HG03442 (cell line): ENCODE measurements around the gene RNF17.
A peak's percentile ranks its signal among the peaks of the same experiment; 100 is the strongest.

Experiments
- ATAC-seq: cut with Tn5 transposase; IDR thresholded peaks from one replicate; pipeline ENCODE4 v1.9.1; 2021; ENCODE audit warnings: mild to moderate bottlenecking, moderate library complexity; ENCODE audit not compliant: unreplicated experiment

The RNF17 gene

DNA sequence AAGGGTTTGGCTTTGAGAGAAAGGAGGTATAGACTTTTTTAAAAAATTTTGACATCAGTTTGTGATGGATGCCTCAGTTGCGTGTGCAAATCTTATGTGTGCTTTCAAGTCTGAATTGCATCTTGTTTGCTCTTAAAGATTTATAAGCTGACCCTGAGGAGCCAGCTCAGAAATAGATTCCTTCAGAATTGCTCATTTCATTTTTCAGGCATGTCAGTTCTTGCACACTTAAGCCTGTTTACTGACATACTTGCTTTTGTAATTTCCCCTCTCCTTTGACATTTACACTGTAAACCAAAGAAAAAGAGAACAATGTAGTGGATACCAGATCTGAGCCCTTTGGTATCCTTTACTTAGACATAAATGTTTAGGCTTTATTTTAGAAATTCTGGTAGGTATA, 87.6 kb downstream of the RNF17 start:
- no peak for ATAC-seq

- ATAC-seq, result no peak
Observed at GRCh38 chr13:24854311-24854710, 90.3 kb downstream of the RNF17 start.

- ATAC-seq, result no peak
Observed at GRCh38 chr13:24858953-24859352, 95.0 kb downstream of the RNF17 start.

GRCh38 chr13:24860770-24861169, 96.8 kb downstream of the RNF17 start:
- no peak for ATAC-seq

DNA sequence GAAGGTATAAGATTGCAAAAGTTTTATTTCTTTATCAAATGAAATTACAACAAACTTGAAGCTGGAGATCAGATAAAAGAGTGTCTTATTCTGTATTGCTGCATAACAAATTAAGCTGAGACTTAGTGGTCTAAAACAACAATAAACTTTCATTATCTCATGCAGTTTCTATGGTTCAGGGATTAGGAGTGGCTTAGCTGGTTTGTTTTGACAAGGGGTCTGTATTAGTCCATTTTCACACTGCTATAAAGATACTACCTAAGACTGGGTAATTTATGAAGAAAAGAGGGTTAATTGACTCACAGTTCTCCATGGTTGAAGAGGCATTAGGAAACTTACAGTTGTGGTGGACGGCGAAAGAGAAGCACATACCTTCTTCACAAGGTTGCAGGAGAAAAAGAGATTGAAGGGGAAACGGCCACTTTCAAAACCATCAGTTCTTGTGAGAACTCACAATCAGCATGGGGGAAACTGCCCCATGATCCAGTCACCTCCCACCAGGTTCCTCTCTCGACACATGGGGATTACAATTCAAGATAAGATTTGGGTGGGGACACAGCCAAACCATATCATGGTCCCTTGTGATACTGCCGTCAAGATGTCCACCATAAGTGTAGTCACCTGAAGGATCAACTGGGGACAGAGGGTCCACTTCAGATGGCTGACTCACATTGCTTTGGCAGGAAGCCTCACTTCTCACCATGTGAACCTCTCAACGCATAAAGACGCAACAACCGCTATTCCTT, 97.8 kb downstream of the RNF17 start:
- no peak for ATAC-seq

DNA sequence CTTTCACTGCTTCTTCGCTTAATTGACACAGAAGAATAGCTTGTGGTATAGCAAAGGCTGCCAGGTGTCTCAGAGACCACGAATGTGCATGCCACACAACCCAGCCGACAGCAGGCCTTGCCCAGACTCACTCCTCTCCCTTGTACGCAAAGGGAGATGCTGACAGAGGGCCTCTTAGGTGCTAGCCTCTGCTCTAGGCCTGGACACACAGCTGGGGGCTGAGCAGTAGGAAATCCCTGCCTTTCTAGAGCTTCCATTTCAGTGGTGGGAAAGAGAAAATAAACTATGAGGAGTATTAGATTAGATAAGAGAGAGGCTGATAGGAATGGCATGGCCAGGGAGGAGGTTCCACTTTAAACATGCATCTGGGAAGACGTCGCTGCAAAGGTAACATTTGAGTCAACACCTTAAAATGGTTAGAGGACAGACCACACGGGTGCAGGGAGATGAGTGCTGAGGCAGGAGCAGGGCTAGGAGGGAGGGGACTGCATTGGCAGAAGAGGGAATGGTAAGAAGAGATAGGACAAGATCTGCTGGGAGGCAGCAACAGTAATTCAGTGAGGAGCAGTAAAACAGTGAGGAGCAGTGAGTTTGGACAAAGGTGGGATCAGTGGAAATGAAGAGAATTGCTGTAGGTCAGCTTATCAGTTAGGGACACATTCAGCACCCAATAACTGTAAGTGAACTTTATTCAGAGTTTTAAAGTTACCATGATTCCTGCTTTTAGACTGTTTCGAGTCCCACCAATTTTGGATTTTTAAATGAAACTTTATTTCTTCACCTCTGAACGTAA, 100.0 kb downstream of the RNF17 start:
- ATAC-seq, result no peak

- no peak for ATAC-seq
Observed at GRCh38 chr13:24864579-24864978, 100.6 kb downstream of the RNF17 start.

DNA sequence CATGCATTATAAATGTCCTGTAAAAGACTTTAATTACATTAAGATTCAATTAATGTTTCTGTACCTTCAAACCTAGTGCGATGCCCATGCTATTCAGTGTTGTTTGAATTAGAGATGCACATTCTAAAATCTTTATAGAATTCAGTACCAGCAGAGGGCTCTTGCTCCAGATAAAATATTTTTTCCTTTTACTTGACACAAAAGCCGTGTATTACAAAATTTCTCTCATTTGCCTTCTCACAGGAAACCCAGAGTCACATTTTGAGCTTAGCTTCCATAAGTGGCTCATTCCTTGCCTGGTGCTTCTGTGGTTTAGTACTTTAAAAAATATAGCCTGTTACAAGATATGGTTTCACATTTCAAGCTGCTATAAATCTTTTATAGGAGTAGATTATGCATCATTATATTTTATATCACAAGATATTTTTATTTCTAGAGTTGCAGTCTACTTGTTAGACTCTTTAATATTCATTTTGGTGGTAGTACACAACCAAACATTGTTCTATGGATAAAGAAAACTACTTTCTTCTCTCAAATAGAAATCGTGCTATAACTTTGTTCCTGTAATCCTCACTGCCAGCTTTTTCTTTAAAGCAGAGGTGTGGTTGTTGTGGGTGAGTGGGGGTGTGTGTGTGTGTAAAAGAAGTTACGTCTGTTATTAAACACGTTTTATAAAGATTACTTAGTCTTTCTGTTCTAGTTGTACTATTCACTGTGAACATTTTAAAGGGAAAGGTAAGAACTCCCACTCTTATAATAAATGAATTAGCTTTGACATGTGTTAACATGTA, 101.4 kb downstream of the RNF17 start:
- no peak for ATAC-seq

DNA sequence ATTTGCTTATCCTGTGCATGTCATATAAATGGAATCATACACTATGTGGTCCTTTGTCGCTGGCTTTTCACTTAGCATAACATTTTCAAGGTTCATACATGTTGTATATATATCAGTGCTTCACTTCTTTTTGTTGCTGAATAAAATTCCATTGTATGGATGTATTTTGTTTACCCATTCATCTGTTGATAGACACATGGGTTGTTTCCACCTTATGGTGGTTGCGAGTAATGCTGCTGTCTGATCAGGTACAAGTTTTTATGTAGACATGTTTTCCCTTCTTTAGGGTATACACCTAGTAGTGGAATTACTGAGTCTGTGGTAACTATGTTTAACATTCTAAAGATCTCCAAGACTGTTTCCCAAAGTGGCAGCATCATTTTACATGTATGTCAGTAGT, 102.5 kb downstream of the RNF17 start:
- ATAC-seq, result no peak

DNA sequence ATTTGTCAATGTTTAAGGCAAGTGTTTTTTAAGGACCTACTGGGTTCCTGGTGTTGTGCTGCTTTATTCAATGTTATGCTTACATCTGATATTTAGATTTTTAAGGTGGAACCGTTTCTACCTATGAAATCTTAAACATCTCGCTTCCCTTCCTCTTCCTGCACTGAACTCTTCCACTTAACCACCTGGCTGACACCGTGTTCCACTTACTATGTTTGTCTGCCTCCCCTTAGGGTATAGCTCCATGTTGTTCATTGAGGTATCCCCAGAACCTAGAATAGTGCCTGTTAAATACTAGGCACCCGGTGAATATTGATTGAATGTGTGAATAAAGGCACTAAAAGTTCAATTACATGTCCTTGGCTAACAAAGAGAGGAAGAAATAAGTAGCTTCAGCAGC, 104.9 kb downstream of the RNF17 start:
- ATAC-seq, result no peak

DNA sequence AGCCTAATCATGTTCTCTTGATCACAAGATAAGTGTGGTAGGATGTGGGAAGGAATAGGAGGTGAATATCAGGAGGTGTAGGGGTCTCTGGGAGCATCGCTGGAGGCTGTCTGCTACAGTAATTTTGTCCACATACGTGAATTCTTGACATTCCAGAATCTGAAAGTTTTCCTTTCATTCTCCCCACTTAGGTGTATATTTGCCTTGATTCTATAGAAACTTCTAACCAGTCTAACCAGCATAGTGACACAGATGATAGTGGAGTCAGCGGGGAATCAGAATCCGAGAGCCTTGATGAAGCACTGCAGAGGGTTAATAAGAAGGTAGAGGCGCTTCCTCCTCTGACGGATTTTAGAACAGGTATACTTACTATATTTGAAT, 106.4 kb downstream of the RNF17 start:
- ATAC-seq, result no peak

GRCh38 chr13:24875566-24875965, 111.6 kb downstream of the RNF17 start:
- no peak for ATAC-seq

DNA sequence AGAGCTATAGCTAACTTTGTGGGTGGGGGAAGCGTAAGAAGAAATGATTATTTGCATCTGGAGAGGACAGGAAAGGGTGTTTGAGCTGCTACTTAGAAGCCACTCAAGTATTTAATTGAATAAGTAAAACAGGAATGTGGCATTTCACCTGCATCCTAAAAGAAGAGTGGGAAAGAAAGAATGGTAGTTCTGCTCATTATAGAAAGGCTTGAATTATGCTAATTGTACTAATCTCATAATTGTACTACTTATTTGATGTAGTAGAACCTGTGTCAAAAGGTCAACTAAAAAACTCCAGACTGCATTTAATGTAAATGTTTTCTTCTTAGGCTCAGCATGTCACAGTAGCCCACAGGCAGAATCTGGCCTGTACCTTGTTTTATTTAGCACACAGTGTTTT, 113.6 kb downstream of the RNF17 start:
- ATAC-seq, result no peak

- ATAC-seq, result no peak
Observed at GRCh38 chr13:24878340-24878739, 114.4 kb downstream of the RNF17 start.

- no peak for ATAC-seq
Observed at GRCh38 chr13:24882665-24883064, 118.7 kb downstream of the RNF17 start.

- ATAC-seq, result peak; percentile 75
Observed at GRCh38 chr13:24887759-24888158, 123.8 kb downstream of the RNF17 start.

DNA sequence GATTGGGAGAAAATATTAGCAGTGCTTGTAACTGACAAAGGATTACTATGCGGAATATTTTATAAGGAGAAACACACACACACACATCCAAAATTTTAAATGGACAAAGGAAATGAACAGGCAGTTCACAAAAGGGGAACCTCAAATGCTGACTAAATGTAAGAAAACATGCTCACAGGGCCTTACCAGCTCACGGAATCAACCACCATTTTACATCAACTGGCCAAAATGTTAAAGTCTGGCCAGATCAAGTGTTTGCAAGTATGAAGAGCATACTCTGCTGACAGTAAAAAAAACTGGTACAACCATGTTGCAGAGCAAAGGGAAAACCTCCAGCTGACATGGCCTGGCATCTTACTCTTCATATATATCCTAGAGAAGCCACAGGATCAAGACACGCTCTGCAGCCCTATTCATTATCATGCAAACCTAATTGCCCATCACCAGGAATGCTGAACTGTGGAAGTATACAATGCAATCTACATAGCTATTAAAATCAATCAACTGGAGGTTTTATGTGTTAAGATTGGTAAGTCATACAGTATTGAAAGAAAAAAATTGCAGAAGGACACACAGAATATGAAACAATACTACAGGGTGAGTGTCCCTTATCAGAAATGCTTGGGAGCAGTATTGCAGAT, 124.4 kb downstream of the RNF17 start:
- no peak for ATAC-seq

DNA sequence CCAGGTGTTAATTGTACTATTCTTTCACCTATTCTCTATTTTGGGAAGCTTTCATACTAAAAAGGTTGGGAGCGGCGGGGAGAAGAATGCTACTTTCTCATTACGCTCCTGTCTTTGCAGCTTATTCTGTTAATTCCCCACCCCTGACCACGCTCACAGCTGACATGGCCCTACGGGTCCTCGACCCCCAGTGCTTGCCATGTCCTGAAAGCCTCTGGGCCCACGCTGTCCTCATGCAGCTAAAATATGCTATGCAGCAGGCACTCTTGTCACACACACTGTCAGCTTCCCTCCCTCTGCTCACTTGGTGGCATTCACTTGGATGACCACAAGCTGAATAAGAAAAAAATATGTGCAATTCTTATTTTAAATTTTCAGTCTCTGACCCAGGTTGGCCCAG, 126.3 kb downstream of the RNF17 start:
- no peak for ATAC-seq

DNA sequence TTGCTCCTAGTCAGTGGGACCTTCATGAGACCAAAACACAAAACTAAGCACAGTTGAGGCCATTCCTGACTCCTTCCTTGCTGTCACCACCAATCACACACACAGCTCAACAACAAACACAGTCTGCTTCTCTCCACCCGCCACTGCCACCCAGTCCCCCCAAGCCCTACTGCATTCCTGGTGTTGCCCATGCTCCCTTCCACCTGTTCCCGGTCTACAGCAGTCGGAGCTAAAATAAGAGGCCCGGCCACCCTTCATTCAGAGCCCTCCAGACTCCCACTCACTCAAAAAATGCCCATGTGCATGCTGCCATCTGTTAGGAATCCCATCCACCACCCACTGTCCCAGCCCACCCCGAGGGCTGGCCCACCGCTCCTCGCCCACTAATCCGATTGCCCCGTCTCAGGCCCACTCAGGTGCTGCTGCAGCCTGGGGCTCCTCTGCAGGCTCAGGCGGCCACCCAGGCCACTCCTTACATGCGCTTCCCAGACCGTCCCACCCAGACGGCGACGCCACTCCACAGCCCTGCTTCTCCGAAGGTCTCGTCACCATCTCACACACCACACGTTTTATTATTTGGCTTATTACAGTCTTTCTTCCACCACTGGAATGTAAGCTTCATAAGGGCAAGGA, 127.6 kb downstream of the RNF17 start:
- no peak for ATAC-seq

DNA sequence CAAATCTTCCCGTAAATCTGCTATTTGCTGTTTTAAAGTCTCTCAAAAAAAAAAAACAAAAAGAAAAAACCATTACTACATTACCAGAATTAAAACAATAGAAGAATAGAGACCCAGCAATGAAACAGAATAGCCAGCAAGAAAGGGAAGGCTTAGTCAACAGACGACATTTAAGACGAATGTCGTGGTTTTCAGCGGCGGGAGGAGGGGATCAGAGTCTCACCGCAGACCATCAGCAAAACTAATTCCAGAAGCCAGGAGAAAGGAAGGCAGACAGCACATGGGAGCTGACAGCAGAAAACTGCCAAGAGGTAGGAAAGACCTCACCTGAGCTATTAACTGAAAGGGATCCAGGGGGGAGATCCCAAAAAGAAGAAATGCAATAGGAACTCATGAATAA, 128.9 kb downstream of the RNF17 start:
- ATAC-seq, result no peak

DNA sequence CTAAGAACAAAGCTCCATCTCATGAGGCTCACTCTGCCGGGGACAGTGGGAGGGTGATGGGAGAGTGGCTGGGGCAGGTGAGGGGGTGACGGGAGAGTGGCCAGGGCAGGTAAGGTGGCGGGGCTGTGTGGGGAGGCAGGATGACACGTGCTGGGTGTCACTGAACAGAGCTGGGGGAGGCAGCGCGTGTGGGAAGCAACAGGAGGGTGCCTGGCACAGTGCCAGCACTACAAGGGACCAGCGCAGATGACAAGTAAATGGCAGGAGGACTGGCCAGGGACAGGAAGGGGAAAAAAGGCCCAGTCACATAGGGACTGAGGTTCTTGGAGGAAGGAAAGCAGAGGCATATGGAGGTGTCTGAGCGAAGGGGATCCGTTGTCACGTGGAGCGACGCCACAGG, 129.9 kb downstream of the RNF17 start:
- ATAC-seq, result no peak
